Measurements from ENCODE around the gene ARHGAP45. TPM values are rescaled to one million over a fixed set of nuclear protein-coding genes. Genes with fewer than 3 reads are reported as not detected.

Gene ARHGAP45
- total and polyA plus RNA-seq, 9 of the 15 experiments (the other 6 are each of a cell fraction or from before 2014, with no cell fraction given): 0.08 to 22.1 (median 4.2) TPM

DNA sequence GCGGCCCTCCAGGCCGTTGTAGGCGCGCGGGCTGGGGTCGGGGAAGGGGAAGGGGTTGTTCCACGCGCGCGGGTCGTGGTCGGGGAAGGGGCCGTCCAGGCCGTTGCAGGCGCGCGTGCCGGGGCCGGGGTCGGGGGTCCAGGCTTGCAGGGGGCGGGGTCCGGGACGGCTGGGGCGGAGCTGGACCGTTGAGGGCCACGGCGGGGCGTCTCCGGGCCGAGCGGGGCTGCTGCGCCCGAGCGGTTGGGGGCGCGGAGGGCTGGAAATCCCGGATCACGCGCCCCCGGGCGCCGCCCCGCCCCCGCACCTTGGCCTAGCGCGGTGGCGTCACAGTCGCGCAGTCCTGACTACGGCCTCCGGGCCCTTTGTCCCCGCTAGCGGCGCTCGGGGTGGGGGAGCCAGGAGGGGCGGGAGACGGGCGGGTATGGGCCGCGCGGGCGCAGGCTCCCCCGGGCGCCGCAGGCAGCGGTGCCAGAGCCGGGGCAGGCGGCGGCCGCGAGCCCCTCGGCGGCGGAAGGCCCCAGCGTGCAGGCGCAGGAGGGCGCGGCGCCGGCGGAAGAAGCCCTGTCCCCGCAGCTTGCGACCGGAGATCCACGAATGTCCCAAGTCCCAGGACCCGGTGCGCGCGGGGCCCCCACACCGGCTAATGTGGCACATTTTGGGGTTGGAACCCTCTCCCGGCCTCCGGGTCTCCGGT is 37.5 kb downstream of the ARHGAP45 start (continued):
- TF ChIP-seq, protein P1, sequence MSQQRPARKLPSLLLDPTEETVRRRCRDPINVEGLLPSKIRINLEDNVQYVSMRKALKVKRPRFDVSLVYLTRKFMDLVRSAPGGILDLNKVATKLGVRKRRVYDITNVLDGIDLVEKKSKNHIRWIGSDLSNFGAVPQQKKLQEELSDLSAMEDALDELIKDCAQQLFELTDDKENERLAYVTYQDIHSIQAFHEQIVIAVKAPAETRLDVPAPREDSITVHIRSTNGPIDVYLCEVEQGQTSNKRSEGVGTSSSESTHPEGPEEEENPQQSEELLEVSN (IDR thresholded peaks at IDR 0.05; ENCODE audit: borderline replicate concordance in 1 of 2, extremely low read depth in 1 of 2, insufficient read depth in 1 of 2, insufficient read length in 1 of 2, low read depth in 1 of 2, low read length in 1 of 2, poor library complexity in 1 of 2, severe bottlenecking in 1 of 2): peak in 1 of 2 experiments; percentile 43
- TF ChIP-seq ZNF23 (CRISPR knock-in tag; IDR thresholded peaks at IDR 0.05): no peak
- peak; percentile 31 for TF ChIP-seq TAF1 (IDR thresholded peaks at IDR 0.05; ENCODE audit: control insufficient read depth, extremely low read depth, insufficient read depth, low read length, severe bottlenecking)
- TF ChIP-seq GATAD2A (IDR thresholded peaks at IDR 0.05): 0 out of 2 replicates have a peak, but pooled peaks have one; percentile 1
- TF ChIP-seq TRIM28 (IDR thresholded peaks at IDR 0.05): no peak
- TF ChIP-seq POU5F1 (IDR thresholded peaks at IDR 0.05; ENCODE audit: borderline replicate concordance, low read depth, low read length, partially characterized antibody): no peak
- TF ChIP-seq, protein P2, sequence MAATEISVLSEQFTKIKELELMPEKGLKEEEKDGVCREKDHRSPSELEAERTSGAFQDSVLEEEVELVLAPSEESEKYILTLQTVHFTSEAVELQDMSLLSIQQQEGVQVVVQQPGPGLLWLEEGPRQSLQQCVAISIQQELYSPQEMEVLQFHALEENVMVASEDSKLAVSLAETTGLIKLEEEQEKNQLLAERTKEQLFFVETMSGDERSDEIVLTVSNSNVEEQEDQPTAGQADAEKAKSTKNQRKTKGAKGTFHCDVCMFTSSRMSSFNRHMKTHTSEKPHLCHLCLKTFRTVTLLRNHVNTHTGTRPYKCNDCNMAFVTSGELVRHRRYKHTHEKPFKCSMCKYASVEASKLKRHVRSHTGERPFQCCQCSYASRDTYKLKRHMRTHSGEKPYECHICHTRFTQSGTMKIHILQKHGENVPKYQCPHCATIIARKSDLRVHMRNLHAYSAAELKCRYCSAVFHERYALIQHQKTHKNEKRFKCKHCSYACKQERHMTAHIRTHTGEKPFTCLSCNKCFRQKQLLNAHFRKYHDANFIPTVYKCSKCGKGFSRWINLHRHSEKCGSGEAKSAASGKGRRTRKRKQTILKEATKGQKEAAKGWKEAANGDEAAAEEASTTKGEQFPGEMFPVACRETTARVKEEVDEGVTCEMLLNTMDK (IDR thresholded peaks at IDR 0.05; ENCODE audit: borderline replicate concordance, insufficient read depth, low read depth, low read length, poor library complexity, severe bottlenecking): peak; percentile 2
- no peak for TF ChIP-seq ZNF57 (CRISPR knock-in tag; IDR thresholded peaks at IDR 0.05)
- TF ChIP-seq SMC3 (conservative IDR thresholded peaks at IDR 0.05; ENCODE audit: insufficient read depth, low read depth, low read length): no peak
- peak; percentile 54; the same call in 1 of the 2 replicates for TF ChIP-seq POLR2G (IDR thresholded peaks at IDR 0.05; ENCODE audit: low read depth, low read length)
- no peak for TF ChIP-seq ZNF785 (CRISPR knock-in tag; IDR thresholded peaks at IDR 0.05)
- TF ChIP-seq KAT2B (IDR thresholded peaks at IDR 0.05; ENCODE audit: low read depth, low read length): no peak
- no peak for TF ChIP-seq NCOA2 (IDR thresholded peaks at IDR 0.05; ENCODE audit: partially characterized antibody in 2 of 2)
- TF ChIP-seq MYC (IDR thresholded peaks at IDR 0.05; ENCODE audit: low read depth, low read length): peak; percentile 31; the same call in 1 of the 2 replicates
- no peak for TF ChIP-seq MYC (CRISPR knock-in tag; IDR thresholded peaks at IDR 0.05; ENCODE audit: borderline replicate concordance, low read depth)
- no peak for TF ChIP-seq RFX1 (IDR thresholded peaks at IDR 0.05)
- 0 out of 2 replicates have a peak, but pooled peaks have one; percentile 3 for TF ChIP-seq ZSCAN29 (IDR thresholded peaks at IDR 0.05)
- peak; percentile 79 for TF ChIP-seq PCBP1 (IDR thresholded peaks at IDR 0.05; ENCODE audit: low read depth, low read length, poor library complexity, severe bottlenecking)
- no peak for TF ChIP-seq SMARCB1 (IDR thresholded peaks at IDR 0.05; ENCODE audit: insufficient read length, low read depth)
